HG03095 (cell line): Measurements from ENCODE around the gene CLEC16A.

Experiments used
- ATAC-seq: cut with Tn5 transposase; IDR thresholded peaks from one replicate; pipeline ENCODE4 v1.9.1; 2021; ENCODE audit warnings: moderate library complexity; ENCODE audit not compliant: unreplicated experiment

The CLEC16A gene

GRCh38 chr16:11035096-11035495 lies 90.7 kb downstream of the CLEC16A start:
- ATAC-seq, result no peak

DNA sequence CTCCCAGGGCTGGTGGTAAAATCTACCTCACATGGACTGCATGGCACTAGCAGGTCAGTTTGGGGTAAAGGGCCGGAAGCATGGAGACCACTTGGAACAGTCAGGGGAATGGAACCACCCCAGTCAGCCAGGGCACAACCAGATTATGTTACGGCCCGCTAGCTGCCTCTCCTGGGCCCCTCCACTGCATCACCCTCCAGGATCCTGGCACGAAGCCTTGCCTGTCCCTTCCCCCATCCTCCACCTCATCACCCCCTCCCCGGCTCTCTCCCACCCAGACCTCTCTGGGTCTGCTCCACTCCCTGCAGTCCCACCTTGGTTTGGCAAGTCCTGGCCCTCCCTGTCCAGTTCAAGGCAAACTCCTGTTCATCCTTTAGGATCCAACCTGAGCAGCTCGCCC lies 91.7 kb downstream of the CLEC16A start:
- ATAC-seq, result no peak

- ATAC-seq, result no peak
Measured at GRCh38 chr16:11036868-11037410, 92.6 kb downstream of the CLEC16A start.

GRCh38 chr16:11038305-11038704 lies 93.9 kb downstream of the CLEC16A start:
- ATAC-seq, result no peak

DNA sequence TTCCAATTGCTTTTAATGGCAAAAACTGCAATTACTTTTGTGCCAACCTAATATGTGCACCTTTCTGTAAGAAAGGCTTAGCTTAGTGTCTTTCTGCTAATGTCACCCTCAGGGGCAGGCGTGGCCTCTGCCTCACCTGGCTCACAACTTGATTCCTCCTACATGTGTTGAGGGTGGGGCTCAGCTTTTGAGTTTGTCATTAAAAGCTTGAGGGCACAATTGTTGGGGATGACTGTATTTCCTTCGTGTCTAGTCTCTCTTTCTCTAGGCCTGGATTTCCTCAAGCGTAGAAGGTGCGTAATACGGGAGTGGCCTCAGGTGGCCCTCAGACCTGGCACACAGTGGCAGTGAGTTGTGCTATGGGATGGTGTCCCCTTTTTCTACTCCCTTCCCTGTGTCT lies 94.4 kb downstream of the CLEC16A start:
- no peak for ATAC-seq

GRCh38 chr16:11039726-11040125 lies 95.4 kb downstream of the CLEC16A start:
- no peak for ATAC-seq

GRCh38 chr16:11042191-11042590 lies 97.8 kb downstream of the CLEC16A start:
- no peak for ATAC-seq

- no peak for ATAC-seq
Measured at GRCh38 chr16:11045441-11045840, 101.1 kb downstream of the CLEC16A start.

- ATAC-seq, result no peak
Measured at GRCh38 chr16:11045846-11046245, 101.5 kb downstream of the CLEC16A start.

DNA sequence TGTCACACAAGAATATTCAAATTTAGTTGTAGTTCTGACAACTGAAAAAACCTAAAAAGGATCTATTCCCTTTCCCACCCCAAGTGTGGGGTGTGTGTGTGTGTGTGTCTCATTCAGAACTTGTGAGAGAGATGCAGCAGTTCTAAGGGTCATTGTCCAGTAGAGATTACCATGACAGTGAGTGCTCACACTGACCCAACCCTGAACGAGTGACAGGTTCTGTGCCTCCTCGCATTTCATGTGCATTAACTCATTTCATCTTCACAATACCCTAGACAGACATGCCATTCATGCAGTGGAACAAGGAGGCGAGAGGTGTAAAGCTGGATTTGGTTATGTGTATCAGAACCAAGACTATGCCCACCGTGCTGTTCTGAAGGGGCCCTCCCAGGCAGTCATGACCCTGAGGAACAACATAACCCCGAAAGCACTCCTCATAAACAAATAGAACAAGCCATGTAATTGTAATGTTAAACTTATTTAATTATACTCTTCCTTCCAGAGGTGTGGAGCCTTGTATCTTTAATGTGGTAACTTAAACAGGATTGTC lies 102.1 kb downstream of the CLEC16A start:
- no peak for ATAC-seq

- no peak for ATAC-seq
Measured at GRCh38 chr16:11047057-11047456, 102.7 kb downstream of the CLEC16A start.

DNA sequence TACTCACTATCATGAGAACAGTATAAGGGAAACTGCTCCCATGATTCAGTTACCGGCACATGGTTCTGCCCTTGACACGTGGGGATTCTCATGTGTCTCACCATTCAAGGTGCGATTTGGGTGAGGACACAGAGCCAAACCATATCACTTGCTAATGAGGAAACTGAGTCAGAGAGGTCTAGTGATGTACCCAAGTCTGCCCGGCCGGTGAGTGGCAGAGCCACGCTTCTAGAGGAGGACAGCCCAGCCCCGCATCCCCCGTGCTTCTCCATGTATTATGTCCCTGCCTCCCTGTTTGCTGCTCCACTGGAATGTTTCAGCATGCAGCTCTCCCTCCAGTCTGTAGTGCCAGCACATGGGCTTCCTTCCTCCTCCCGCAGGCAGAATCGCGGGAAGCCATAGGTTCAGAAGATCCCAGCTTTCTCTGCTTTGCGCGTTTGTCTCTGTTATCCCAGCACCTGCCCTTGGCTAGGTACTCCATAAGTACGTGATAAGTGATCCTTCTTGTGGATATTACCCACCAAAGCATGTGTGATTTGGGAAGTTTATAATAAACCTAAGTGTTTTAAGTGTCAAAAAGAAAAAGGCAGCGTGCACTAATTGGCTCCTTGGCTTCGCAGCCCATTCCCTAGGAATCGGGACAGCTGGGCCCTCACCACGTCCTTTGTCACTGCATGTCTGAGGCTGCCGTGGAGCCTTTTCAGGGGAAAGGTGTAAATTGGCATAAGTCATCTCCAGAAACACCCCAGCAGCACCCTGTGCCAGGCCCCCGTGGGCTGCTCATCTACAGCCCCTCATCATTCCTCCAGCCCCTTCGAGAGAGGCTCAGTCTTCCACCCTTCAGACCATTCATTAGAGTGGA lies 103.8 kb downstream of the CLEC16A start:
- no peak for ATAC-seq

GRCh38 chr16:11049396-11050059 lies 105.2 kb downstream of the CLEC16A start:
- ATAC-seq, result no peak

- no peak for ATAC-seq
Measured at GRCh38 chr16:11050536-11050935, 106.2 kb downstream of the CLEC16A start.

DNA sequence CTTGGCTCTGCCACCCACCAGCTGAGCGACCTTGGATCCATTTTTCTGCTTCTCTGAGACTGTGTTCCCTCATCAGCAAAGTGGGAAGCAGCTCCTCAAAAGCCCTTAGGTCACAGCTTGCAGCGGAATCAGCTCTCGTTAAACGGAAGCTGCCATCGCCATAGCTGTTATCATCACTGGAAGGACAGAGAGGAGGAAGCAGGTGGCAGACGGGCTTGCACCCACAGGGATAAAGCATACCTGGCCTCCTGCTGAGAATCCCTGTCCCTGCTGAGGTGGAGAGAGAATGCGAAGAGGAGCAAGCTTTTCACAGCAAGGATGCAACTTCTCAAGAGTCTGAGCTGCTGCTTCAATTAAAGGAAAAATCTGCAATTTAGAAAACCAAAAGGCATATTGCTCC lies 106.6 kb downstream of the CLEC16A start:
- ATAC-seq, result no peak

- ATAC-seq, result no peak
Measured at GRCh38 chr16:11051430-11051829, 107.1 kb downstream of the CLEC16A start.

- peak; percentile 79 for ATAC-seq
Measured at GRCh38 chr16:11051879-11052808, 107.8 kb downstream of the CLEC16A start.

DNA sequence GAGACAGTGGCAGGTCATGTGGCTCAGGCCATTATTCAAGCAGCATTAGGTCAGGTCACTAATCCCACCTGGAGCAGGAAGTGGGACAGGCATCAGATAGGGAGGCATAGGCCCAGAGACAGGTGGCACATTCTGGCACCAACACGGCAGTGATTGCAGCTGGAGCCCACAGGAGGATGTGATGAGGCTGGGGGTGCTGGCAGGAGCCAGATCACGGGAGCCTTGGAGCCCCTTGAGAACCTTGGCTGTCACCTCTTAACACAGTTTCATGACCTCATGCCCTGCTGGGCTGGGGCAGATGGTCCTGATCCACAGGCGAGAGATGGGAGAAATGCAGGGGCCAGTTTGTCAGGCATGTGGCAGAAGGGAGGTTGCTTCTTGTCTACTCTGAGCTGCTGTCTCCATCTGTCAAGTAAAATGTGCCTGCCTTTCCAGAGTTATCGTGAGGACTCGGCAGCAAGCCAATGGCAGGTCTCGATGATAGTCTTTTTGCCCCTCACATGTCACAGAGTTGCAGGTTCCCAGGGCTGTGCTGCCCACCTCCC lies 109.6 kb downstream of the CLEC16A start:
- no peak for ATAC-seq

DNA sequence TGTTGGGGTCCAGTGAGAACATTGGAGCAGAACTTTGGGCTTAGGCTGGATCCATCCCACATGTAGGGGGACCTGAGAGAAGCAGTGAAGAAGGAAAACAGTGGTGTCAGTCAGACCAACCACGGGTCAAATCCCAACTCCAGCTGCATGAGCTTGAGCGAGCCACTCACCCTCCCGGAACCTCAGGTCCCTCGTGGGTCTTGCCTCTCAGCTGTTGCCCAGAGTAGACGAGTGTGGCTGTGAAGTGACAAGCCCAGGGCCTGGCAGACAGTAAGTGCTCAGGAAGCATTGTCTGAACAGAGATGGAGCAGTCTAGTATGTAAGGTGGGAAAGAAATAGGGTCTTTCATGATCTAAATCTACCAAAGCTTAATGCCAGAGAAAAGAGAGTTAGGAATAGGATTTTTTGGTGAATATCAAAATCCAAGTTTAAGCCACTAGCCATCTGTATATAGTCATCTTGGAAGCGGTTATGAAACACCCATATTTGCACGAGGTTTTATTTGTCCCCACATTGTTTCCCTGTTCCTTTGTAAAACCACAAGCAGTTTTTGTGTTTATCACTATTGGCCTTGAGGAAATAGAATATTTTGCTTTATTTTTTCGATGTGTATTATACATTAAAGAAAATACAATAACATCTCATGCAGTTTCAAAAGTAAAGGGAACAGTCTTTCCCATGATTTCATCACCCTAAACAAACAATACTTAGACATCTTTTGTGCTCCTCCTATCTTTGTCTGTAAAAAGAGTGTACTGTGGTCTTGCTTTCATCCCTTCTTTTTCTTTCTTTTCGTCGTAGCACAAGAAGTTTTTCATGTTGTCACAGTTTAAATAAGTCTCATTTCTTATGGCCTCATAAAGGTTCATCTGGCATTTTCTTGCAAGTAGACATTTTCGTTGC lies 112.0 kb downstream of the CLEC16A start:
- no peak for ATAC-seq
